Parathyroid adenoma (tissue), 2 donors: ENCODE data around the gene AQP7.
"Not testable (repeated sequence)": the region's sequence is repeated elsewhere in the genome, so short reads cannot be mapped to it uniquely, and the experiment has no call there.

Experiments used
- H2AFZ ChIP-seq: fragments of 300-600 bp; sonication (generic); one replicate; pipeline ENCODE4 v1.7.0; 2017; ENCODE audit warnings: antibody characterized with exemption, mild to moderate bottlenecking
- H3K27ac ChIP-seq: fragments of 300-600 bp; sonication (generic); one replicate; pipeline ENCODE4 v1.7.0; 2017
- H3K27me3 ChIP-seq: fragments of 300-600 bp; sonication (generic); one replicate; pipeline ENCODE4 v1.7.0; 2017; ENCODE audit warnings: low read length; ENCODE audit not compliant: control insufficient read depth, insufficient read depth
- H3K36me3 ChIP-seq: fragments of 300-600 bp; sonication (generic); one replicate; pipeline ENCODE4 v1.7.0; 2017; ENCODE audit warnings: low read length; ENCODE audit not compliant: control insufficient read depth, insufficient read depth
- H3K4me1 ChIP-seq: fragments of 300-600 bp; sonication (generic); one replicate; pipeline ENCODE4 v1.7.0; 2017; ENCODE audit warnings: control low read depth
- H3K4me2 ChIP-seq: fragments of 300-600 bp; sonication (generic); one replicate; pipeline ENCODE4 v1.7.0; 2017; ENCODE audit warnings: low read length
- H3K4me3 ChIP-seq: fragments of 300-600 bp; sonication (generic); one replicate; pipeline ENCODE4 v1.7.0; 2017; ENCODE audit warnings: low read depth, low read length
- H3K79me2 ChIP-seq: fragments of 300-600 bp; sonication (generic); one replicate; pipeline ENCODE4 v1.7.0; 2017; ENCODE audit warnings: control low read depth
- H3K9ac ChIP-seq: fragments of 300-600 bp; sonication (generic); one replicate; pipeline ENCODE4 v1.7.0; 2017; ENCODE audit warnings: mild to moderate bottlenecking
- H3K9me3 ChIP-seq: fragments of 300-600 bp; sonication (generic); one replicate; pipeline ENCODE4 v1.7.0; 2017; ENCODE audit warnings: low read length; ENCODE audit not compliant: control insufficient read depth
- TF ChIP-seq, protein P1 (sequence below): fragments of 300-600 bp; sonication (generic); IDR thresholded peaks from one replicate; pipeline ENCODE4 v1.7.0; 2017; ENCODE audit warnings: antibody characterized with exemption, mild to moderate bottlenecking
- donor health status: primary hyperparathyroidism.

Gene AQP7

GRCh38 chr9:33425128-33425533 is 22.8 kb upstream of the AQP7 start:
- Histone ChIP-seq H3K27me3 (no peaks in the 10 kb centered on the region), H3K36me3 (no peaks in the 10 kb centered on the region), H3K4me2 (no peak overlapping the region), H3K9ac (no peak overlapping the region), H3K4me1 (no peaks in the 10 kb centered on the region), H2AFZ (no peak overlapping the region), H3K4me3 (no peak overlapping the region), H3K27ac (no peak overlapping the region), H3K79me2 (no peaks in the 10 kb centered on the region), H3K9me3 (no peaks in the 10 kb centered on the region)
- TF ChIP-seq, protein P1, sequence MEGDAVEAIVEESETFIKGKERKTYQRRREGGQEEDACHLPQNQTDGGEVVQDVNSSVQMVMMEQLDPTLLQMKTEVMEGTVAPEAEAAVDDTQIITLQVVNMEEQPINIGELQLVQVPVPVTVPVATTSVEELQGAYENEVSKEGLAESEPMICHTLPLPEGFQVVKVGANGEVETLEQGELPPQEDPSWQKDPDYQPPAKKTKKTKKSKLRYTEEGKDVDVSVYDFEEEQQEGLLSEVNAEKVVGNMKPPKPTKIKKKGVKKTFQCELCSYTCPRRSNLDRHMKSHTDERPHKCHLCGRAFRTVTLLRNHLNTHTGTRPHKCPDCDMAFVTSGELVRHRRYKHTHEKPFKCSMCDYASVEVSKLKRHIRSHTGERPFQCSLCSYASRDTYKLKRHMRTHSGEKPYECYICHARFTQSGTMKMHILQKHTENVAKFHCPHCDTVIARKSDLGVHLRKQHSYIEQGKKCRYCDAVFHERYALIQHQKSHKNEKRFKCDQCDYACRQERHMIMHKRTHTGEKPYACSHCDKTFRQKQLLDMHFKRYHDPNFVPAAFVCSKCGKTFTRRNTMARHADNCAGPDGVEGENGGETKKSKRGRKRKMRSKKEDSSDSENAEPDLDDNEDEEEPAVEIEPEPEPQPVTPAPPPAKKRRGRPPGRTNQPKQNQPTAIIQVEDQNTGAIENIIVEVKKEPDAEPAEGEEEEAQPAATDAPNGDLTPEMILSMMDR: no peak

GRCh38 chr9:33424492-33424891 is 22.1 kb upstream of the AQP7 start:
- not testable (repeated sequence) for H3K4me1 ChIP-seq, H3K27ac ChIP-seq, H2AFZ ChIP-seq, H3K4me3 ChIP-seq, H3K4me2 ChIP-seq, H3K9me3 ChIP-seq, H3K36me3 ChIP-seq, H3K27me3 ChIP-seq, H3K9ac ChIP-seq, H3K79me2 ChIP-seq

GRCh38 chr9:33424043-33424442 is 21.7 kb upstream of the AQP7 start:
- H3K4me1 ChIP-seq, H3K27ac ChIP-seq, H3K4me2 ChIP-seq, H3K79me2 ChIP-seq, H3K36me3 ChIP-seq, H2AFZ ChIP-seq, H3K27me3 ChIP-seq, H3K9me3 ChIP-seq, H3K9ac ChIP-seq, H3K4me3 ChIP-seq: not testable (repeated sequence)

GRCh38 chr9:33419708-33420303 is 17.4 kb upstream of the AQP7 start:
- no peaks in the 10 kb centered on the region for H3K4me1 ChIP-seq
- H3K9ac ChIP-seq: no peak overlapping the region
- no peak overlapping the region for H3K4me3 ChIP-seq
- TF ChIP-seq, protein P1: no peak
- no peaks in the 10 kb centered on the region for H3K79me2 ChIP-seq
- no peak overlapping the region for H3K4me2 ChIP-seq
- H3K27ac ChIP-seq: no peak overlapping the region
- H3K27me3 ChIP-seq: no peaks in the 10 kb centered on the region
- H3K9me3 ChIP-seq: no peaks in the 10 kb centered on the region
- H3K36me3 ChIP-seq: no peaks in the 10 kb centered on the region
- no peak overlapping the region for H2AFZ ChIP-seq

DNA sequence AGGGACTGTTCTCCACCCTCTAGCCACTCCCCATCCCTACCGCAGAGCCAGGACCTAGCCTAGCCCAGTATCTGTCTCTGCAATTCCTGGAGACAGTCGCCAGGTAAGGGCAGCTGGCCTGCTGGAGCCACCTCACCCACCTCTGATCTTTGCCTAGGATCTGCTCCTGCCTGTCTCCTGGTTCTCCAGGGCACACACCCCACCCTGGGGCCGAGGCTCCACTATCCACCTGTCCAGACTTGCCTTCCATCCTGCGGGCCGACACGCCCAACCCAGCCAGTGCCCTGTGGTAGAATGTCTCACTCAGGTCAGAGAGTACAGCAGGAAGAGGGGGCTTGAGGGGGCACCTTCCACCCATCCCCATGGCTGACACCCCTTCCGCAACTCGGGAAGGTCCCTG is 15.7 kb upstream of the AQP7 start:
- no peak overlapping the region for H3K4me2 ChIP-seq
- no peaks in the 10 kb centered on the region for H3K79me2 ChIP-seq
- no peak overlapping the region for H2AFZ ChIP-seq
- no peaks in the 10 kb centered on the region for H3K27me3 ChIP-seq
- no peak overlapping the region for H3K9ac ChIP-seq
- H3K27ac ChIP-seq: no peak overlapping the region
- H3K4me3 ChIP-seq: no peak overlapping the region
- no peaks in the 10 kb centered on the region for H3K36me3 ChIP-seq
- H3K4me1 ChIP-seq: no peaks in the 10 kb centered on the region
- TF ChIP-seq, protein P1: no peak
- no peaks in the 10 kb centered on the region for H3K9me3 ChIP-seq

- Histone ChIP-seq H3K4me3 (no peak overlapping the region), H2AFZ (no peak overlapping the region), H3K27me3 (no peaks in the 10 kb centered on the region), H3K27ac (no peak overlapping the region), H3K4me1 (no peaks in the 10 kb centered on the region), H3K4me2 (no peak overlapping the region), H3K9me3 (no peaks in the 10 kb centered on the region), H3K9ac (no peak overlapping the region), H3K36me3 (no peaks in the 10 kb centered on the region), H3K79me2 (no peaks in the 10 kb centered on the region)
- TF ChIP-seq, protein P1: no peak
These were observed 14.6 kb upstream of the AQP7 start for GRCh38 chr9:33416996-33417395.
